Keratinocyte (primary cell): ENCODE results near the gene ASB4. TPM values are rescaled to one million over a fixed set of nuclear protein-coding genes. Genes with fewer than 3 reads are reported as not detected.

Experiments
- DNase-seq: peaks from one replicate; pipeline ENCODE4 v3.0.0-alpha.2; 2011; ENCODE audit warnings: low read depth, missing footprints, low spot score
- FAIRE-seq: peaks from 2 replicates; lab custom pipeline; 2011; peaks lifted over from hg19 to GRCh38; lab: Jason Lieb, UNC
- H2AFZ ChIP-seq: 2 replicates; pipeline ENCODE4 v1.6.0; 2012; ENCODE audit warnings: low read length, control low read depth, inconsistent platforms; ENCODE audit not compliant: control insufficient read depth
- H3K27ac ChIP-seq: 2 replicates; pipeline ENCODE4 v1.5.1; 2011; ENCODE audit warnings: low read length; ENCODE audit not compliant: control insufficient read depth, insufficient read depth
- H3K27me3 ChIP-seq: 3 replicates; pipeline ENCODE4 v1.6.0; 2011; ENCODE audit warnings: low read length; ENCODE audit not compliant: control insufficient read depth, insufficient read depth; ENCODE audit errors: extremely low read depth
- H3K36me3 ChIP-seq, 2 experiments: 2 replicates in 1 of 2; 3 replicates in 1 of 2; pipeline ENCODE4 v1.5.1; 2011; ENCODE audit warnings: low read length in 2 of 2, mild to moderate bottlenecking in 1 of 2; ENCODE audit not compliant: control insufficient read depth in 2 of 2, insufficient read depth in 2 of 2; ENCODE audit errors: extremely low read depth in 1 of 2
- H3K4me1 ChIP-seq: 3 replicates; pipeline ENCODE4 v1.5.1; 2011; ENCODE audit warnings: low read length; ENCODE audit not compliant: control insufficient read depth, insufficient read depth; ENCODE audit errors: extremely low read depth
- H3K4me2 ChIP-seq: 3 replicates; pipeline ENCODE4 v1.6.0; 2011; ENCODE audit warnings: low read depth, low read length; ENCODE audit not compliant: control insufficient read depth, insufficient read depth; ENCODE audit errors: extremely low read depth
- H3K4me3 ChIP-seq, 3 experiments: fragments of 200-600 bp in 1 of 3; sonication (generic) in 1 of 3; 2 replicates in 2 of 3; 3 replicates in 1 of 3; pipeline ENCODE4 v1.5.1; 2011 to 2016; ENCODE audit warnings: low read length in 3 of 3, mild to moderate bottlenecking in 3 of 3, control low read depth in 2 of 3, inconsistent platforms in 1 of 3, low read depth in 1 of 3, mixed read lengths in 1 of 3, mixed run types in 1 of 3, moderate library complexity in 1 of 3; ENCODE audit not compliant: control insufficient read depth in 2 of 3, insufficient read depth in 2 of 3; ENCODE audit errors: extremely low read depth in 1 of 3
- H3K79me2 ChIP-seq: 2 replicates; pipeline ENCODE4 v1.6.0; 2012; ENCODE audit warnings: low read length; ENCODE audit not compliant: control insufficient read depth, insufficient read depth
- H3K9ac ChIP-seq: 3 replicates; pipeline ENCODE4 v1.6.0; 2011; ENCODE audit warnings: low read length; ENCODE audit not compliant: control insufficient read depth, insufficient read depth; ENCODE audit errors: extremely low read depth
- H3K9me1 ChIP-seq: 3 replicates; pipeline ENCODE4 v1.6.0; 2011; ENCODE audit warnings: low read length; ENCODE audit not compliant: control insufficient read depth, insufficient read depth; ENCODE audit errors: extremely low read depth
- H3K9me3 ChIP-seq: 2 replicates; pipeline ENCODE4 v1.5.1; 2012; ENCODE audit warnings: low read depth, low read length; ENCODE audit not compliant: control insufficient read depth
- H4K20me1 ChIP-seq: 3 replicates; pipeline ENCODE4 v1.6.0; 2011; ENCODE audit warnings: low read length; ENCODE audit not compliant: control insufficient read depth, insufficient read depth; ENCODE audit errors: extremely low read depth
- EZH2 ChIP-seq: IDR thresholded peaks from one replicate; pipeline ENCODE4 v1.6.1; 2012; ENCODE audit warnings: inconsistent platforms, mild to moderate bottlenecking, low read length, moderate library complexity
- dilution Hi-C: fragments of 300-500 bp; cut with MboI; formaldehyde crosslinking; loops from one replicate; pipeline ENCODE4 v1.7.0; 2020; ENCODE audit warnings: low sequenced_read_pairs; ENCODE audit not compliant: extremely low pct_ligation_motif_present
- polyA plus RNA-seq, 5 experiments: library from polyadenylated mRNA; depleted of rRNA in 3 of 5; stranded (reverse) in 3 of 5; stranded (forward) in 1 of 5; unstranded in 1 of 5; fragments of >200 nt; gene quantifications; 1 replicate in 1 of 5; 2 replicates in 3 of 5; 3 replicates in 1 of 5; pipeline versions ENCODE4 v1.2.1 to v1.2.3, GENCODE V29; 2011 to 2012; ENCODE audit warnings: missing spikeins in 2 of 5, low read depth in 1 of 5, low replicate concordance in 1 of 5
- TF ChIP-seq, protein P1 (sequence below), 3 experiments: IDR thresholded peaks in 1 of 3; conservative IDR thresholded peaks in 1 of 3; optimal IDR thresholded peaks in 1 of 3; 2 replicates in 2 of 3; 3 replicates in 1 of 3; pipeline versions ENCODE3 to v1.5.1; 2011; ENCODE audit warnings: low read length in 3 of 3, mild to moderate bottlenecking in 3 of 3, moderate library complexity in 2 of 3, control low read depth in 1 of 3, inconsistent platforms in 1 of 3; ENCODE audit not compliant: insufficient read depth in 2 of 3; ENCODE audit errors: extremely low read depth in 1 of 3

The ASB4 gene
- polyA plus RNA-seq, 1 donor (not counting 4 experiments of a cell fraction or from before 2014, with no cell fraction given), result not detected

DNA sequence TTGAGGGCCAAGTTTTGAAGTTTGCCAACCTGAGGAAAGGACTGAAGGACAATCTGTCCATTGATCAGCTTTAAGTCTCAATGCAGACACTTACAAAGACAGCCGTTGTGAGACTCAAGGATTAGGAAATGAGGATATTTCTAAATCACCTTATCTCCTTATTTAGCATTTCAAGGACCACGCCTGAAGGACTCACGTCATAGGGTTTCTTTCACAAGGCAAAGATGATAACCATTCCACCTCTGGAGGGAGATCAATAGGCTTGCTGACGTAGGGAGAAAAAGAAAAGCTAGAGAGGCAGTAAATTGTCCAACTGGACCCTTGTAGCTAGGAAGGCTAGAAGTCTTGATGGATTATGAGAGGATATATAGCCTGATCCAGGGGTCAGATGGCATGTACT, 3.3 kb upstream of the ASB4 start:
- TF ChIP-seq EZH2, result no peak
- TF ChIP-seq, protein P1, sequence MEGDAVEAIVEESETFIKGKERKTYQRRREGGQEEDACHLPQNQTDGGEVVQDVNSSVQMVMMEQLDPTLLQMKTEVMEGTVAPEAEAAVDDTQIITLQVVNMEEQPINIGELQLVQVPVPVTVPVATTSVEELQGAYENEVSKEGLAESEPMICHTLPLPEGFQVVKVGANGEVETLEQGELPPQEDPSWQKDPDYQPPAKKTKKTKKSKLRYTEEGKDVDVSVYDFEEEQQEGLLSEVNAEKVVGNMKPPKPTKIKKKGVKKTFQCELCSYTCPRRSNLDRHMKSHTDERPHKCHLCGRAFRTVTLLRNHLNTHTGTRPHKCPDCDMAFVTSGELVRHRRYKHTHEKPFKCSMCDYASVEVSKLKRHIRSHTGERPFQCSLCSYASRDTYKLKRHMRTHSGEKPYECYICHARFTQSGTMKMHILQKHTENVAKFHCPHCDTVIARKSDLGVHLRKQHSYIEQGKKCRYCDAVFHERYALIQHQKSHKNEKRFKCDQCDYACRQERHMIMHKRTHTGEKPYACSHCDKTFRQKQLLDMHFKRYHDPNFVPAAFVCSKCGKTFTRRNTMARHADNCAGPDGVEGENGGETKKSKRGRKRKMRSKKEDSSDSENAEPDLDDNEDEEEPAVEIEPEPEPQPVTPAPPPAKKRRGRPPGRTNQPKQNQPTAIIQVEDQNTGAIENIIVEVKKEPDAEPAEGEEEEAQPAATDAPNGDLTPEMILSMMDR (optimal IDR thresholded peaks at IDR 0.05 in 1 of 3, IDR thresholded peaks at IDR 0.05 in 1 of 3, conservative IDR thresholded peaks at IDR 0.05 in 1 of 3; ENCODE audit: extremely low read depth in 1 of 3, insufficient read depth in 2 of 3, low read length in 3 of 3), result no peak
- dilution Hi-C loops, result no loop called here
- peaks cover 8% of the 10 kb centered on the region for H3K27me3 ChIP-seq
- H3K9ac ChIP-seq, result no peak overlapping the region
- DNase-seq (no peak), FAIRE-seq (no peak)
- H3K36me3 ChIP-seq, result no peaks in the 10 kb centered on the region
- H3K79me2 ChIP-seq, result no peaks in the 10 kb centered on the region
- no peaks in the 10 kb centered on the region for H3K9me3 ChIP-seq
- no peak overlapping the region for H3K27ac ChIP-seq
- no peak overlapping the region for H2AFZ ChIP-seq
- no peaks in the 10 kb centered on the region for H3K4me1 ChIP-seq
- H3K4me2 ChIP-seq, result no peak overlapping the region
- H4K20me1 ChIP-seq, result no peaks in the 10 kb centered on the region
- no peaks in the 10 kb centered on the region for H3K9me1 ChIP-seq
- H3K4me3 ChIP-seq, result no peak overlapping the region

DNA sequence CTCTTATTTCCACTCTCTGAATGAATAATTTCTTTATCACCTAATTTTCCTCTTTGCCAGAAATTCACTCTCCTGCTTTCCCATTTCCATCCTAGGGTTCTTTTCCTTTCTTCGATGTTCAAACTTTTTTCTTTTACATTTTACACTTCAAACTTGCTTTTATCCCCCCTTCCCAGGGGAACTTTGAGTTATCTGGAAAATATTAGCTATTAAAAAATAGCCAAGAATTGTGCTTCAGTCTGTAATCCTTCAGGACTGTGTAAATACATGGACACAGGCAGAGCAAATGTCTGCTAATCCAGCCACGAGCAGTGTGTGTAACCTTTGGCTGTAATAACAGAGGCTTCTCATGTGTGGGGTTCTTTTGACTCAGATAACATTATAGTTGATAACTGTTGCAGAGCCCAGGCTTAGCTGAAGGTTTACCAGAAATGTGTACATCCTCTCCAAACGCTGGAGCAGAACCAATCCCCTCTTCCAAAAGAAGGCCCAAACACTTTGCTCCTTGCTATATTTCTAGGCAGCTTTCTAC, 4.6 kb downstream of the ASB4 start:
- Histone ChIP-seq H3K9ac (no peak overlapping the region), H3K4me2 (no peak overlapping the region), H4K20me1 (no peaks in the 10 kb centered on the region), H3K79me2 (no peaks in the 10 kb centered on the region), H3K27ac (no peak overlapping the region), H3K36me3 (no peaks in the 10 kb centered on the region), H2AFZ (no peak overlapping the region), H3K27me3 (peaks cover 2% of the 10 kb centered on the region), H3K4me1 (peaks cover 17% of the 10 kb centered on the region), H3K9me3 (no peaks in the 10 kb centered on the region), H3K4me3 (no peak overlapping the region), H3K9me1 (no peaks in the 10 kb centered on the region)
- TF ChIP-seq, protein P1 (optimal IDR thresholded peaks at IDR 0.05 in 1 of 3, IDR thresholded peaks at IDR 0.05 in 1 of 3, conservative IDR thresholded peaks at IDR 0.05 in 1 of 3; ENCODE audit: extremely low read depth in 1 of 3, insufficient read depth in 2 of 3, low read length in 3 of 3), result no peak
- no peak for TF ChIP-seq EZH2
- dilution Hi-C loops, result no loop called here
- DNase-seq (no peak), FAIRE-seq (no peak)
